ENCODE measurements around the gene MLXIPL.

DNA sequence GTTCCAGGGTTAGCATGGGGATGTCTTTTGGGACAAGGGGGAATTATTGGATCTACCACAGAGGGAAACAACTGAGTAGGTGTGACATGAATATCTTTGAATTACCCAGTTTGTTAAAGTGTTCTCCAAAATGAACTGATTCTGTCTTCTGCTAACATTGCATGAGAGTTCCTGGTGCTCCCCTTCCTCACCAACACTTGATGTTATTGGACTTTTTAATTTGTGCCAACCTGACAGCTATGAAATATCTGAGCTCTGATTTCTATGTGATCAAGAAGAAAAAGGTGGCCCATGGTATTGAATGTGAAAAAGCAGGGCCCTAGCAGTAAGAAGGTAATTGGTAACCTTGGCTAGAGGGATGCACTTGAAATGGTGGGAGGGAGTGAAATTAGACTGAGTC, 38.7 kb upstream of the MLXIPL start:
- TF ChIP-seq MAX (IDR thresholded peaks at IDR 0.05; ENCODE audit: low read depth, low read length) (no peak), CTCF (IDR thresholded peaks at IDR 0.05; ENCODE audit: low read depth, low read length) (no peak)

Data from NB4 (cell line).